HEK293 (cell line): ENCODE results near the gene FRMD5.

Experiments used
- CTCF ChIA-PET: fragments of 350-600 bp; formaldehyde crosslinking; extraction: SDS; loops from one replicate; lab custom pipeline; 2021; ENCODE audit warnings: antibody characterized with exemption; lab: Yijun Ruan, JAX
- POLR2A ChIA-PET: fragments of 300-600 bp; formaldehyde crosslinking; extraction: SDS; loops from one replicate; lab custom pipeline; 2020; ENCODE audit warnings: antibody characterized with exemption, inconsistent platforms; lab: Yijun Ruan, JAX
- H3K27ac ChIP-seq: fragments of 200-500 bp; sonication (Bioruptor generic); 2 replicates; pipeline ENCODE4 v1.5.1; 2014; ENCODE audit warnings: low read depth, low read length, control low read depth, inconsistent platforms; ENCODE audit errors: extremely low read depth
- H3K36me3 ChIP-seq, 2 experiments: fragments of 200-500 bp in 1 of 2; sonication (Bioruptor generic) in 1 of 2; 1 replicate in 1 of 2; 2 replicates in 1 of 2; pipeline ENCODE4 v1.5.1; 2014 to 2017; ENCODE audit warnings: inconsistent platforms in 2 of 2, low read length in 2 of 2; ENCODE audit not compliant: control insufficient read depth in 2 of 2, insufficient read depth in 1 of 2
- H3K4me1 ChIP-seq: fragments of 200-500 bp; sonication (Bioruptor generic); 2 replicates; pipeline ENCODE4 v1.5.1; 2014; ENCODE audit warnings: mild to moderate bottlenecking, low read length, inconsistent platforms; ENCODE audit not compliant: control insufficient read depth, insufficient read depth
- H3K4me3 ChIP-seq: 2 replicates; pipeline ENCODE4 v1.5.1; 2011; ENCODE audit warnings: low read depth, mild to moderate bottlenecking, control low read depth, low read length, moderate library complexity
- H3K9me3 ChIP-seq: fragments of 200-500 bp; sonication (Bioruptor generic); 2 replicates; pipeline ENCODE4 v1.5.1; 2014; ENCODE audit warnings: low read depth, low read length, inconsistent platforms; ENCODE audit not compliant: control insufficient read depth, insufficient read depth
- GLIS2 ChIP-seq: fragments of 450-650 bp; formaldehyde crosslinking; IDR thresholded peaks from 2 replicates; pipeline ENCODE4 v1.5.1; 2016; ENCODE audit warnings: missing biosample characterization, missing genetic modification characterization
- IKZF3 ChIP-seq: fragments of 450-650 bp; IDR thresholded peaks from 2 replicates; pipeline ENCODE4 v1.5.0; 2018; ENCODE audit warnings: missing biosample characterization, mild to moderate bottlenecking, missing genetic modification characterization, moderate library complexity
- INSM2 ChIP-seq: fragments of 450-650 bp; formaldehyde crosslinking; IDR thresholded peaks from 2 replicates; pipeline ENCODE4 v1.5.1; 2016; ENCODE audit warnings: missing biosample characterization, missing genetic modification characterization
- PRDM1 ChIP-seq: fragments of 450-650 bp; formaldehyde crosslinking; IDR thresholded peaks from 2 replicates; pipeline ENCODE4; 2016; ENCODE audit warnings: missing biosample characterization, missing genetic modification characterization
- PRDM4 ChIP-seq: fragments of 450-650 bp; formaldehyde crosslinking; IDR thresholded peaks from 2 replicates; pipeline ENCODE4 v1.5.1; 2017; ENCODE audit warnings: missing biosample characterization, missing genetic modification characterization
- TSHZ1 ChIP-seq: fragments of 450-650 bp; formaldehyde crosslinking; IDR thresholded peaks from 2 replicates; pipeline ENCODE4 v1.5.1; 2016; ENCODE audit warnings: missing biosample characterization, missing genetic modification characterization, borderline replicate concordance
- ZBTB21 ChIP-seq: fragments of 450-650 bp; formaldehyde crosslinking; IDR thresholded peaks from 2 replicates; pipeline ENCODE4 v1.5.1; 2017; ENCODE audit warnings: missing biosample characterization, missing genetic modification characterization
- ZEB2 ChIP-seq: fragments of 450-650 bp; formaldehyde crosslinking; IDR thresholded peaks from 2 replicates; pipeline ENCODE4 v1.5.1; 2016; ENCODE audit warnings: missing biosample characterization, missing genetic modification characterization
- ZNF138 ChIP-seq: fragments of 450-650 bp; formaldehyde crosslinking; IDR thresholded peaks from 2 replicates; pipeline ENCODE4 v1.5.1; 2016; ENCODE audit warnings: missing biosample characterization, missing genetic modification characterization, borderline replicate concordance
- ZNF19 ChIP-seq: fragments of 450-650 bp; formaldehyde crosslinking; IDR thresholded peaks from 2 replicates; pipeline ENCODE4; 2016; ENCODE audit warnings: missing biosample characterization, missing genetic modification characterization, low read depth
- ZNF2 ChIP-seq: fragments of 450-650 bp; formaldehyde crosslinking; IDR thresholded peaks from 2 replicates; pipeline ENCODE4 v1.5.1; 2016; ENCODE audit warnings: missing biosample characterization, missing genetic modification characterization
- ZNF223 ChIP-seq: fragments of 450-650 bp; formaldehyde crosslinking; IDR thresholded peaks from 2 replicates; pipeline ENCODE4 v1.5.1; 2016; ENCODE audit warnings: missing biosample characterization, missing genetic modification characterization
- ZNF335 ChIP-seq: fragments of 450-650 bp; formaldehyde crosslinking; conservative IDR thresholded peaks from 2 replicates; pipeline ENCODE4 v1.5.1; 2016; ENCODE audit warnings: missing biosample characterization, missing genetic modification characterization
- ZNF529 ChIP-seq: fragments of 450-650 bp; formaldehyde crosslinking; IDR thresholded peaks from 2 replicates; pipeline ENCODE4 v1.5.1; 2017; ENCODE audit warnings: missing genetic modification characterization, missing biosample characterization; ENCODE audit not compliant: insufficient replicate concordance
- ZNF677 ChIP-seq: fragments of 450-650 bp; IDR thresholded peaks from 2 replicates; pipeline ENCODE4 v1.5.0; 2018; ENCODE audit warnings: missing biosample characterization, mild to moderate bottlenecking, missing genetic modification characterization, moderate library complexity
- ZNF701 ChIP-seq: fragments of 450-650 bp; formaldehyde crosslinking; IDR thresholded peaks from 2 replicates; pipeline ENCODE4 v1.5.1; 2016; ENCODE audit warnings: missing biosample characterization, missing genetic modification characterization

FRMD5 gene

GRCh38 chr15:43928152-43928551 lies 266.9 kb downstream of the FRMD5 start:
- ChIA-PET POLR2A (no interaction called here), CTCF (interaction anchor here (1.2 kb wide), 1 partner anchor 11 kb away, joined by 6 read pairs; no protein-coding TSS in a partner anchor)
- Histone ChIP-seq H3K27ac (no peak overlapping the region), H3K4me3 (no peak overlapping the region), H3K9me3 (no peaks in the 10 kb centered on the region), H3K36me3 (no peaks in the 10 kb centered on the region)
- TF ChIP-seq ZNF2 (tag by site-specific recombination) (no peak), ZNF529 (tag by site-specific recombination) (no peak), PRDM4 (tag by site-specific recombination) (no peak), ZNF223 (tag by site-specific recombination) (no peak), TSHZ1 (tag by site-specific recombination) (no peak), ZEB2 (tag by site-specific recombination) (no peak), GLIS2 (tag by site-specific recombination) (no peak), ZNF677 (tag by site-specific recombination) (no peak), ZNF335 (tag by site-specific recombination) (no peak), ZNF701 (no peak), ZNF19 (tag by site-specific recombination) (no peak), ZBTB21 (tag by site-specific recombination) (no peak)
- TF ChIP-seq, all 188 proteins: peak for 0
- H3K4me1 ChIP-seq, result peaks cover 11% of the 10 kb centered on the region; the same call in 1 of the 2 replicates

- CTCF ChIA-PET, result no interaction called here
- H3K36me3 ChIP-seq, result no peaks in the 10 kb centered on the region
- no peak overlapping the region for H3K4me3 ChIP-seq
- TF ChIP-seq IKZF3 (tag by site-specific recombination) (no peak), PRDM1 (no peak), ZNF138 (tag by site-specific recombination) (no peak)
- TF ChIP-seq, all 188 proteins: peak for 0
- POLR2A ChIA-PET, result interaction anchor here (0.6 kb wide), 1 partner anchor 92 kb away, joined by 4 read pairs; no protein-coding TSS in a partner anchor
- no peaks in the 10 kb centered on the region for H3K9me3 ChIP-seq
- H3K4me1 ChIP-seq, result peaks cover 11% of the 10 kb centered on the region; the same call in 1 of the 2 replicates
- H3K27ac ChIP-seq, result no peak overlapping the region
Measured at GRCh38 chr15:43927203-43927602, 267.9 kb downstream of the FRMD5 start.

GRCh38 chr15:43923553-43923952 lies 271.5 kb downstream of the FRMD5 start:
- H3K36me3 ChIP-seq, result no peaks in the 10 kb centered on the region
- H3K27ac ChIP-seq, result no peak overlapping the region
- no peak for TF ChIP-seq INSM2 (tag by site-specific recombination)
- POLR2A ChIA-PET, result no interaction called here
- H3K9me3 ChIP-seq, result no peaks in the 10 kb centered on the region
- no peak overlapping the region for H3K4me3 ChIP-seq
- H3K4me1 ChIP-seq, result peaks cover 8% of the 10 kb centered on the region; the same call in 1 of the 2 replicates
- CTCF ChIA-PET, result interaction anchor here (0.9 kb wide), 1 partner anchor 9 kb away, joined by 3 read pairs; no protein-coding TSS in a partner anchor
